Measurements from ENCODE around the gene TBC1D16. TPM values are rescaled to one million over a fixed set of nuclear protein-coding genes. Genes with fewer than 3 reads are reported as not detected.

TBC1D16 gene
- total RNA-seq, 3 donors from 2014 or later, result 27.1 to 92.2 (median 32.8) TPM

DNA sequence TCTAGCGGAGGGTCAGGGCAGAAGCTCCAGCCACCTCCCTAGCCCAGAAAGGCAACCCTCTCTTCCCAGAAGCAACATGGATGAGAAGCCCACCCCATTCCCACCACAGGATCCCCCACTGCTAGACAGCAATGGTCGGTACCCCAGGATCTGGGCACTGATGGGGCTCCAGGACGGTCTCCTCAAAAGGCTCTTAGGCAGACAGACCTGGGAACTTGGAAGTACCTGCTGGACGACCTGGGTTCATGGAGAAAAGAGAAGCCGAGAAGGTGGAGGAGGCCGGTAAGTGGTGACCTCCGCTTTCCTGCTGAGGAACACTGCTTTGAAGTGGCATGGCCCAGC lies 96.6 kb downstream of the TBC1D16 start:
- Histone ChIP-seq H3K9me3 (no peaks in the 10 kb centered on the region), H3K4me3 (no peak overlapping the region), H3K27ac (no peak overlapping the region), H3K36me3 (no peaks in the 10 kb centered on the region), H3K27me3 (no peaks in the 10 kb centered on the region), H3K4me1 (no peaks in the 10 kb centered on the region)
- no peak for DNase-seq (ENCODE audit: low spot score in 2 of 2)
- TF ChIP-seq, protein P1, sequence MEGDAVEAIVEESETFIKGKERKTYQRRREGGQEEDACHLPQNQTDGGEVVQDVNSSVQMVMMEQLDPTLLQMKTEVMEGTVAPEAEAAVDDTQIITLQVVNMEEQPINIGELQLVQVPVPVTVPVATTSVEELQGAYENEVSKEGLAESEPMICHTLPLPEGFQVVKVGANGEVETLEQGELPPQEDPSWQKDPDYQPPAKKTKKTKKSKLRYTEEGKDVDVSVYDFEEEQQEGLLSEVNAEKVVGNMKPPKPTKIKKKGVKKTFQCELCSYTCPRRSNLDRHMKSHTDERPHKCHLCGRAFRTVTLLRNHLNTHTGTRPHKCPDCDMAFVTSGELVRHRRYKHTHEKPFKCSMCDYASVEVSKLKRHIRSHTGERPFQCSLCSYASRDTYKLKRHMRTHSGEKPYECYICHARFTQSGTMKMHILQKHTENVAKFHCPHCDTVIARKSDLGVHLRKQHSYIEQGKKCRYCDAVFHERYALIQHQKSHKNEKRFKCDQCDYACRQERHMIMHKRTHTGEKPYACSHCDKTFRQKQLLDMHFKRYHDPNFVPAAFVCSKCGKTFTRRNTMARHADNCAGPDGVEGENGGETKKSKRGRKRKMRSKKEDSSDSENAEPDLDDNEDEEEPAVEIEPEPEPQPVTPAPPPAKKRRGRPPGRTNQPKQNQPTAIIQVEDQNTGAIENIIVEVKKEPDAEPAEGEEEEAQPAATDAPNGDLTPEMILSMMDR (IDR thresholded peaks at IDR 0.05), result no peak
- TF ChIP-seq POLR2A (IDR thresholded peaks at IDR 0.05) (no peak), POLR2AphosphoS5 (IDR thresholded peaks at IDR 0.05) (no peak)
- intact Hi-C loops (cut with DNase I; ENCODE audit: low total_unique reads), result no loop called here

DNA sequence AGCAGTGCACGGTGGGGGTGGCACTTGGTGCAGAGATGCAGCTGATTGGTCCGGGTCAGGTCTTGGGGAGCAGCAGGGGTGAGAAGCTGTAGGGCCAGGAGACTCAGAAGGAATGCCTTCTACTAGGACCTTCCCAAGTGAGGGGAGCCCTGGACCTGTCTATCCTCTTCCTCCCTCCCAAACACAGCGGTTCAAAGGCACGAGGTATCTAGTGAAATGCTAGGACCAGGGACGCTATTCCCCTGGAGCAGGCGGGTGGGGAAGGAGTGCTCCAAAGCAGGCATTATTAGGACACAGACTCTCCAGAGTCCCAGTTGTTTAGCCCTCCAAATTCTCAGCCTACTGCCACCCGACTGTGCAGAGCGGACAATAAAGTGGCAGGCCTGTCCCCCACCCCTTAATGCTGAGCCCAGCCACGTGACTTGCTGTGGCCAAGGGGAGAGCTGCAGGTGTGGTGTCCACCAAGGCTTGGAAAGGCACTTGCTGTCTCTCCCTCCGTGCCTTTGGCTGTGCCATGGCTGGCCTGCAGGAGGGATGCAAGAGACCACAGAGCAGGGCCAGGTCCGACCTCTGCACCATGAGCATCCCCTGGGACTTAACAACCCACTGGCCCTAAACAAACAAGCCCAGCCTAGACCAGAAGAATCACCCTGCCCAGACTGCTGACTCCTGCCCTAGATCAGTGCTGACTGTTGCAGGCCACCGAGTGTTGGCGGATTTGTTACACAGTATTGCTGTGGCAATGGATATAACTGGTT lies 97.2 kb downstream of the TBC1D16 start:
- Histone ChIP-seq H3K27ac (no peak overlapping the region), H3K4me1 (no peaks in the 10 kb centered on the region), H3K27me3 (no peaks in the 10 kb centered on the region), H3K9me3 (no peaks in the 10 kb centered on the region), H3K36me3 (no peaks in the 10 kb centered on the region), H3K4me3 (no peak overlapping the region)
- intact Hi-C loops (cut with DNase I; ENCODE audit: low total_unique reads), result no loop called here
- TF ChIP-seq, protein P1 (IDR thresholded peaks at IDR 0.05), result no peak
- no peak for TF ChIP-seq POLR2A (IDR thresholded peaks at IDR 0.05)
- no peak for TF ChIP-seq POLR2AphosphoS5 (IDR thresholded peaks at IDR 0.05)
- no peak for DNase-seq (ENCODE audit: low spot score in 2 of 2)

DNA sequence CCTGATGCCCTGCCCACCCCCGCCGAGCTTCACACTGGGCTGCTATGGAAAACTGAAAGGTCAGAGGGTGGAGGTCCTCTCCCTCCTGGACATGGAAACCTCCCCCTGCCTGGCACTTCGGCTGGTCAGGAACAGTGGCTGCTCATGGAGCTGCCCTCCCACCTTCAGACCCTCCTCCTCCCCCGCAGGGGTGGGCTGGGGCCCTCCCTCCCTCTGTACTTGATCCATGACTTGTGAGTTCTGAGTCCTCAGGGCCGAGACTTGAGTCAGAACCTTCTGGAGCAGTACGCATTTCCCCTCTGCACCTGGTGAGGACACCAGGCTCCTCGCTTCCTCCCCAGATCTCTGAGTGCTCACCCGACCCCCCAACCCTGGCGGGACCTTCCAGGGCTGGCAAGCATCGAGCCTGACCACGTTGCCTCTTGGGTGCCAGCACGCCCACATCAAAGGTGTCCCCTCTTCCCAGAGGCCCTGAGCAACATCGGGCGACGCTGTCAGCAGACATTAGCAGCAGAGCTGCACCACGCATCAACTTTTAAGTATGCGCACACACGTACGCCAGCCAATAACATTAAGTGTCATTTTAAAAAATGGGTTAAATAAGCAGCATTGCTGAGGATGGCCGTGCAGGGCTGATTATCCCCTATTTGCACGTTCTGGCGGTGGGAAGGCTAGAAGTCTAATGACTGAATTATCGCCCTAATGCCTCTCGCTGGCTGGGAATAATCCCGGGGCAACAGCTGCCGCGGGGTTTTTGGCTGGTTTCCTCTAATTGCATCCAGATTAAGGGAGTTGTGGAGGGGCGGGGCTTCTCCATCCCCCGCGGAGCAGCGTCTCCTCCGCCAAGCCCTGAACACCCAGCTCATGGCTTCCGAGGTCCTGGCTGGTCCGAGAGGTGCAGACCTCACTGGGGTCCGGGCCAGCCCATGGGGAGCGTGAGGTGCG lies 98.0 kb downstream of the TBC1D16 start:
- no peak overlapping the region for H3K4me3 ChIP-seq
- H3K9me3 ChIP-seq, result no peaks in the 10 kb centered on the region
- H3K27ac ChIP-seq, result no peak overlapping the region
- no peak for DNase-seq (ENCODE audit: low spot score in 2 of 2)
- H3K36me3 ChIP-seq, result no peaks in the 10 kb centered on the region
- intact Hi-C loops (cut with DNase I; ENCODE audit: low total_unique reads), result no loop called here
- no peak for TF ChIP-seq POLR2AphosphoS5 (IDR thresholded peaks at IDR 0.05)
- no peak for TF ChIP-seq POLR2A (IDR thresholded peaks at IDR 0.05)
- TF ChIP-seq, protein P1 (IDR thresholded peaks at IDR 0.05), result no peak
- H3K27me3 ChIP-seq, result no peaks in the 10 kb centered on the region
- H3K4me1 ChIP-seq, result no peaks in the 10 kb centered on the region

DNA sequence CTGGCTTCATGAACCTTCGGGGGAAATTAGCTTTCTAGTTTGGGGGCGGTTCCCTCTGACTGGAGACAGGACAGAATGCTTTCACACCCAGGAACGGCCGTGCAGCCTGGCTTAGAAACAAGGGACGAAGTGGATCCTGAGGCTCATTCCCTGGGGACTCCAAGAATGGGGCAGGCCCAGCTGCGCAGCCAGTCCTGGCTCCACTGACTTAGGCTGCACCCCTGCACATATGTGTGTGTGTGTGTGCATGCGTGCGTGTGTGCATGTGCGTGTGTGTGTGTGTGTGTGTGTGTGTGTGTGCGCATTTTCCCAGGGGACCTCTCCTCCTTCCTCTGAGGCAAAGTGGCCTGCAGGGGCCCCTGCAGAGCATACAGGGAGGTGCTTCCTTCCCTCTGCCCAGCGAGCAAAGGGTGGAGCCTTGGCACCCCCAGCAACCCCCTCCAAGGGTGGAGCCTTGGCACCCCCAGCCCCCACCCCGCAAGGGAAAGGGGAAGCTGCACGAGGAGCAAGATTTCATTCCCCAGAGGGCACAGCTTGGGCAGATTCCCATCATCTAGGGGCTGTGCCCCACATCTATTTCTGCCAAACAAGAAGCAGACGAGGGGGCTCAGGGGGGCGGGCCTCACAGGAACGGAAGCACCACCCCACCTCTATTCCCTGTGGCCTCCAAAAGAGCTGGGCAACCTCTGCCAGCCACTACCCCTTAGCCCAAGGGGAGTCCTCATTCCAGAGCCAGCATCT lies 98.9 kb downstream of the TBC1D16 start:
- H3K9me3 ChIP-seq, result no peaks in the 10 kb centered on the region
- intact Hi-C loops (cut with DNase I; ENCODE audit: low total_unique reads), result no loop called here

More for the DNA sequence above, 98.9 kb downstream of the TBC1D16 start:
- H3K27me3 ChIP-seq, result no peaks in the 10 kb centered on the region
- no peak overlapping the region for H3K27ac ChIP-seq
- H3K4me1 ChIP-seq, result no peaks in the 10 kb centered on the region
- TF ChIP-seq POLR2AphosphoS5 (IDR thresholded peaks at IDR 0.05) (no peak), POLR2A (IDR thresholded peaks at IDR 0.05) (no peak)
- TF ChIP-seq, protein P1 (IDR thresholded peaks at IDR 0.05), result no peak
- no peak for DNase-seq (ENCODE audit: low spot score in 2 of 2)
- H3K36me3 ChIP-seq, result no peaks in the 10 kb centered on the region
- no peak overlapping the region for H3K4me3 ChIP-seq

Measured in breast epithelium (tissue), 4 donors.